H1 (cell line): Measurements from ENCODE around the gene A3GALT2. TPM values are rescaled to one million over a fixed set of nuclear protein-coding genes. Genes with fewer than 3 reads are reported as not detected.

ENCODE experiments used
- SRF ChIP-seq: IDR thresholded peaks from 2 replicates; pipeline ENCODE4 v1.6.1; 2011; ENCODE audit warnings: mild to moderate bottlenecking, low read depth, low read length, moderate library complexity
- polyA plus RNA-seq, 7 experiments: library from polyadenylated mRNA; depleted of rRNA in 3 of 7; stranded (reverse) in 5 of 7; unstranded in 2 of 7; fragments of >200 nt in 5 of 7; fragments of 200-250 nt in 2 of 7; gene quantifications; 1 replicate in 5 of 7; 2 replicates in 1 of 7; 4 replicates in 1 of 7; pipeline versions ENCODE4 v1.2.1 to v1.2.3, GENCODE V29; 2011 to 2013; ENCODE audit warnings: missing spikeins in 2 of 7, mixed read lengths in 2 of 7
- total RNA-seq: library from RNA; stranded (reverse); fragmentation: NEBNext Ultra II Directional; extraction: Animal tissue kit (Norgen Biotek cat#: 25700); gene quantifications from 2 replicates; pipeline ENCODE4 v1.2.1, GENCODE V29; 2021
- TF ChIP-seq, protein P1 (sequence below): IDR thresholded peaks from 2 replicates; pipeline ENCODE4 v1.6.1; 2012; ENCODE audit warnings: low read length, inconsistent platforms

A3GALT2 gene
- total and polyA plus RNA-seq, 2 of the 8 experiments (the other 6 are each of a cell fraction or from before 2014, with no cell fraction given), result not detected

GRCh38 chr1:33338048-33338439 is 17.1 kb upstream of the A3GALT2 start (continued):
- TF ChIP-seq, protein P1, sequence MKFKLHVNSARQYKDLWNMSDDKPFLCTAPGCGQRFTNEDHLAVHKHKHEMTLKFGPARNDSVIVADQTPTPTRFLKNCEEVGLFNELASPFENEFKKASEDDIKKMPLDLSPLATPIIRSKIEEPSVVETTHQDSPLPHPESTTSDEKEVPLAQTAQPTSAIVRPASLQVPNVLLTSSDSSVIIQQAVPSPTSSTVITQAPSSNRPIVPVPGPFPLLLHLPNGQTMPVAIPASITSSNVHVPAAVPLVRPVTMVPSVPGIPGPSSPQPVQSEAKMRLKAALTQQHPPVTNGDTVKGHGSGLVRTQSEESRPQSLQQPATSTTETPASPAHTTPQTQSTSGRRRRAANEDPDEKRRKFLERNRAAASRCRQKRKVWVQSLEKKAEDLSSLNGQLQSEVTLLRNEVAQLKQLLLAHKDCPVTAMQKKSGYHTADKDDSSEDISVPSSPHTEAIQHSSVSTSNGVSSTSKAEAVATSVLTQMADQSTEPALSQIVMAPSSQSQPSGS, result no peak
- TF ChIP-seq SRF, result no peak
